ENCODE measurements around the gene TMEM129.
A peak's percentile ranks its signal among the peaks of the same experiment; 100 is the strongest.
"Not testable (repeated sequence)": the region's sequence is repeated elsewhere in the genome, so short reads cannot be mapped to it uniquely, and the experiment has no call there.

The TMEM129 gene

GRCh38 chr4:1685235-1686150 is 35.6 kb downstream of the TMEM129 start:
- no peak for DNase-seq

- no peak for DNase-seq
Measured at GRCh38 chr4:1684506-1685234, 36.5 kb downstream of the TMEM129 start.

- peak; percentile 87 for DNase-seq
Measured at GRCh38 chr4:1683736-1684505, 37.2 kb downstream of the TMEM129 start, which contains the start of gene FAM53A. Gene FAM53A, minus strand, starts transcription at chr4:1684313. Its CDS starts 15,572 bp downstream, at chr4:1668741.

DNA sequence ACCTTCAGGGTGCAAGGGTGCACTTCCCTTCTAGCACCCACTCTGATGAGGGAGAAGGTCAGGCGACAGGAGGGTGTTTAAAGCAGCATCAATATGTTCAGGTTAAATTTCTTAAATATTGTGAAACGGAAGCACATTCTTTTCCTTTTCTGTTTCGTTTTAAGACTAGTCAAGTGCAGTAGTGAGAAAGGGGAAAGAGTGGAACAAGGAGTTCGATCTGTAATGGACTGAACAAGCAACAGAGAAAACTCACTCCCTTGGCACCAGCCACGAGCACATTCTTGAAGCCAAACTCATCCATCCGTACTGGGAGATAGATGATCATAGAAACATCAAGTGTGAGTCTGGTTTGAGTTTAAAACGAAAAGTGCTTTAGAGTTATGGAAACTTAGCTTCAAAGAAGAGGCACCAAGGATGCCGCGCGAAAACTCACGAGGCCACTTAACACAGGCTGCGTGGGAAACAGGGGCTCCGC is 37.8 kb downstream of the TMEM129 start:
- peak; percentile 83 for DNase-seq

- no peak for DNase-seq
Measured at GRCh38 chr4:1682860-1683259, 38.3 kb downstream of the TMEM129 start.

- no peak for DNase-seq
Measured at GRCh38 chr4:1678244-1678643, 42.9 kb downstream of the TMEM129 start.

- DNase-seq: no peak
Measured at GRCh38 chr4:1676605-1677525, 44.3 kb downstream of the TMEM129 start.

DNA sequence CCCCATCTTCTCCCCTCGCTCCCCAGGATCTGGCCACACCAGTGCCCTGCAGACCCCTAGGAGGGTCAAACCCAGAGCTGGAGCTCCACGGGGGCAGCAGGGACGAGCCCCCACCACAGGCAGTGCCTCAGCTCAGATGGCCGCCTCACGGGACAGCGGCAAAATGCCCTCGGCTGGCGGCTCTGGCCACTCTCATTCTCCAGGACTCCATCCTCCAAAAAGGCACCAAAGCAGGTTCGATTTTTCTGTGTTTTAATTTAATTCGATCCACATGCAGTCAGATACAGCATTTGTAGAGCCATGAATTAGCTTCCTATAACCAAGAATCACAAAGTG is 45.4 kb downstream of the TMEM129 start:
- DNase-seq: no peak

DNA sequence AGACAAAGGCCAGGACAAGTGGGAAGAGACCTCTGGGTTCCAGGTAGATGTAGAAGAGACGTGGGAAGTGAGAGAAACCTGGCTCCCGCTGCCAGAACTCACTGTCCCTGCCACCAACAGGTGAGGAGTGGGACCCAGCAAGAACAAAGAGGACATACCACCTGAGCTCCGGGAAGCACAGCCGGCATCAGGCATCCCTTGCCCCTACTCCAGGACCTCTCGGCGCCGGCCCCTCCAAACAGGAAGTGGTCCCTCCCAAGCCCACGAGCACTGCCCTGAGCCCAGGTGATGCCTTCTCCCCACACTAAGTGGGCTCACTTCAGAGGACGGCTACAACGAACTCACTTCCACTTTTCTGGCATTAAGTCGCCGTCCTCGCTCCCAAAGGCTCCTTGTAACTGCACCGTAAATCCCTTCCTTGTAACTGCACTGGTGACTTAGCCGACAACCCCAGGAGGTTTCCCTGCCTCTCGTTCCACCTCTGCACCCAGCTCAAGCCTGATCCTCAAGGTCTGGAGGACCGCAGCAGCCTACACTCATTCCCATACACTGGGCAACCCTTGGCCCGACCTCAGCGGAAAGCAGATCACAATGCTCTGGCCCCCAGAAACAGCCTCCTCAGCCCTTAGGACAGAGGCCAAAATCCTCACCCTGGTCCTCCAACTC is 45.9 kb downstream of the TMEM129 start:
- no peak for DNase-seq

DNA sequence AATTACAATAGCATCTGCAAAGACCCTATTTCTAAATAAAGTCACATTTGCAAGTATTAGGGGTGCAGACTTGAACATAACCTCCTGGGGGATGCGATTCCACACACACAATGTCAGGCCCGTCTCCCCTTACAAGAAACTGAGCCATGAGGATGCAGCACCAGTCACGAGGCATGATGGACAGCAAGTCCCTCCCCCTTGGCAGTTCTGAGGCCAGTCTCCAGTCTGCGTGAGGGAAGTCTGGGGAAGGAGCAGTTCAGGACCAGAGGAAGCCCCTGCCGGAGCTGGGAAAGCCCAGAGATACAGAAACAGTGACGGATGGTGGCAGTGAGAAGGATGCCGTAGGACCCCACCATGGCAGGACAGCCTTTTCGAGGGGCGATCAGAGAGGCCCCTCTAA is 46.4 kb downstream of the TMEM129 start:
- DNase-seq: no peak

- DNase-seq: no peak
Measured at GRCh38 chr4:1673671-1674070, 47.5 kb downstream of the TMEM129 start.

GRCh38 chr4:1671011-1671410 is 50.1 kb downstream of the TMEM129 start:
- not testable (repeated sequence) for DNase-seq

GRCh38 chr4:1670279-1670678 is 50.8 kb downstream of the TMEM129 start:
- DNase-seq: no peak

DNA sequence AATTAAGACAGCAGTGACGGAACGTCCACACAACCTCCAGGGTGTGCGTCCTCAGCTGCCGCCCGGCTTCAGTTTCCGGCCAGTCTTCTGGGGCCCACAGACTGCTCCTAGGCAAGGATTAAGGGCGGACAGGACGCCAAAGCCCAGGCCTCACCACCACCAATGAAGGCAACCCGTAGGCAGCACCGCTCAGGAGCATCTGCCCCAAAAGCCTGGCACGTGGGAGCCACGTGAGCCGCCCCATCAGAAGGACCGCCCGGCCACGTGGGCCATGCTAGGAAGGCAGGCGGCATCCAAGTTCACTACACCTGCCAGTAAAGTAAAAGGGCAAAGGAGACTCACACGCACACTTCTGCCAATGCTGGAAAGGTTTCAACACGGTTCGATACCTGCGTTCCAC is 51.3 kb downstream of the TMEM129 start:
- no peak for DNase-seq

DNA sequence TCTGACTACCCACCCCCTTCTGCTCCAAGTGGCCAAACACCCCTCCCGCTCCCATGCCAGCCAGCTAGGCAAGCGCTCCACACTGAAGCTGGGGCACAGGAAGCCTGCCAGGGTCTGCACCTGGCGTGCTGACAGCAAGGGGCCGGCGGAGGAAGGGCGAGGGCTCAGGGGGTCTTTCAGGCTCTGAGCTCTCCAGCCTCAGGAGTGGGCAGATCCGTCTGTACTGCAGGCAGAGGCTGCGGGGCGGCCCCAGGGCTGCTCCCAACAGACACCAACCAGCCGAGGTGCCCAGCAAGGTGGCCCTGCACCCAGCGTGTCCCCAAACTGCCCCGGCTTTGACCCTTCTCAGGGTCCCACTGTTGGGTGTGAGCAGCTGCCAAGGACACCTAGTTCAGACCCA is 51.9 kb downstream of the TMEM129 start:
- DNase-seq: no peak

DNA sequence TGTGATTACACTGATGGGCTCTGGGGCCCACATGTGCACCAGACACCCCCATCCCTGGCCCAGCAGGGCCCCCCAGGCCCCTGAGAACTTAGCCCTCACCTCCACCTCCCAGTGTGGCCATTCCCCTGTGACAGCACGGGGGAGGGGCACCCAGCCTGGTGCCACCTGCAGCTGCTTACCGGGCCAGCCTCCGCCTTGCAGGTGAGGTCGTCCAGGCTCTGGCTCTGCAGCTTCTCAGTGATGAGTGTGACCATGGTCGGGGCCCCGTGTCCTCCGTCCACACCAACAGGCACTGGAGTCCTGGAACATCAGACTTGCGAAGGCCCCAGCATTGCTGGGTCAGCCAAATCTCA is 52.7 kb downstream of the TMEM129 start:
- no peak for DNase-seq

GRCh38 chr4:1667273-1667672 is 53.9 kb downstream of the TMEM129 start:
- DNase-seq: no peak

DNA sequence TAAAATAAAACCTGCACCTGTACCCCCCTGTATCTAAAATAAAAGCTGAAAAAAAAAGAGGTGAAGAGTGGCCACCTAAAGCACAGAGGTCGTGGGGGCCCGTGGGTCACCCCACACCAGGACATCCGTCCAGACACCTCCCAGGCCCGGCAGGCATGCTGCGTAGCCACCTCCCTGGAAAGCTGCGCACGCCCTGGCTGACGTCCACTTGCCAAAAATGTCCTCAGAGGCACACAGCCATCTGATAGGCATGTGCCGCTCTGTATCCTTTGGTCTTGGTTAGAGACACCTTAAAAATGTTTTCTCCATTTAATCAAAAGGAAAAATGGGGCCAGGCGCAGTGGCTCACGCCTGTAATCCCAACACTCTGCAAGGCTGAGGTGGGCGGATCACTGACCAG is 54.7 kb downstream of the TMEM129 start:
- no peak for DNase-seq

Measured in EL (cell line).